ENCODE results near the gene WDR3. TPM values are rescaled to one million over a fixed set of nuclear protein-coding genes. Genes with fewer than 3 reads are reported as not detected.

WDR3 gene
- total and polyA plus RNA-seq, 2 experiments from 2014 or later = 26.2 to 38.7 TPM

DNA sequence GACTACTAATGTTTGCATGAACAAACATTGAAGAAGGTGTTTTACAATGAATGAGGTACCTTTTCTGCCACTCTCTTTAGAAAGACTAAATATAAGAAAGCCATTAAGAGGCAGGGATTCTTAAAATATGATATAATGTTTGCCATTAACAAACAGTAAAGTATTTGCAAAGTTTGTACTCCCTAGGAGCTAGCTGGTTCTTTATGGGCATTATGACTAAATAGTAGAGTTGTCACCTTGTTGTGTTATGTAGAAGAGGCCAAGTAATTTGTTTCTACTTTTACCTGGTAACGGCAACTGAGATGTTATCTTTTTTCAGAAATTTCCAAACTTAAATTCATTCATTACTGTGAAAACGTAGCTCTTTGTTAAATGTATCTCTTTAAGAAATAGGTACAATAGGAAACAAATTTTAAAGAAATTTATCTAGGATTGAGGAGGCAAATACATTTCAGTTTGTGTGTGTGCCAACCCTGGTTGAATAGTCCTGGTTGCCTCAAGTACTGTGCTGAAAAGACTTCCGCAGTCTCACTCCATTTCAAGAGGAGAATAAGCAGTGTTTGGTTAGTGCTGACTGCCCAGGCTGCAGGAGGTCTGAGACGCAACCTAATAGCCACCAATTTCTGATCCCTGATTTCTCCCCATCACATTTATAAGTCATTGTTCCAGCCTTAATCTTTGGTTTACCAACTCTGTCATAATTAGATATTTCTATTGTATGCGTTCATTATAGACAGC lies 52.1 kb downstream of the WDR3 start (continued):
- TF ChIP-seq, protein P1, sequence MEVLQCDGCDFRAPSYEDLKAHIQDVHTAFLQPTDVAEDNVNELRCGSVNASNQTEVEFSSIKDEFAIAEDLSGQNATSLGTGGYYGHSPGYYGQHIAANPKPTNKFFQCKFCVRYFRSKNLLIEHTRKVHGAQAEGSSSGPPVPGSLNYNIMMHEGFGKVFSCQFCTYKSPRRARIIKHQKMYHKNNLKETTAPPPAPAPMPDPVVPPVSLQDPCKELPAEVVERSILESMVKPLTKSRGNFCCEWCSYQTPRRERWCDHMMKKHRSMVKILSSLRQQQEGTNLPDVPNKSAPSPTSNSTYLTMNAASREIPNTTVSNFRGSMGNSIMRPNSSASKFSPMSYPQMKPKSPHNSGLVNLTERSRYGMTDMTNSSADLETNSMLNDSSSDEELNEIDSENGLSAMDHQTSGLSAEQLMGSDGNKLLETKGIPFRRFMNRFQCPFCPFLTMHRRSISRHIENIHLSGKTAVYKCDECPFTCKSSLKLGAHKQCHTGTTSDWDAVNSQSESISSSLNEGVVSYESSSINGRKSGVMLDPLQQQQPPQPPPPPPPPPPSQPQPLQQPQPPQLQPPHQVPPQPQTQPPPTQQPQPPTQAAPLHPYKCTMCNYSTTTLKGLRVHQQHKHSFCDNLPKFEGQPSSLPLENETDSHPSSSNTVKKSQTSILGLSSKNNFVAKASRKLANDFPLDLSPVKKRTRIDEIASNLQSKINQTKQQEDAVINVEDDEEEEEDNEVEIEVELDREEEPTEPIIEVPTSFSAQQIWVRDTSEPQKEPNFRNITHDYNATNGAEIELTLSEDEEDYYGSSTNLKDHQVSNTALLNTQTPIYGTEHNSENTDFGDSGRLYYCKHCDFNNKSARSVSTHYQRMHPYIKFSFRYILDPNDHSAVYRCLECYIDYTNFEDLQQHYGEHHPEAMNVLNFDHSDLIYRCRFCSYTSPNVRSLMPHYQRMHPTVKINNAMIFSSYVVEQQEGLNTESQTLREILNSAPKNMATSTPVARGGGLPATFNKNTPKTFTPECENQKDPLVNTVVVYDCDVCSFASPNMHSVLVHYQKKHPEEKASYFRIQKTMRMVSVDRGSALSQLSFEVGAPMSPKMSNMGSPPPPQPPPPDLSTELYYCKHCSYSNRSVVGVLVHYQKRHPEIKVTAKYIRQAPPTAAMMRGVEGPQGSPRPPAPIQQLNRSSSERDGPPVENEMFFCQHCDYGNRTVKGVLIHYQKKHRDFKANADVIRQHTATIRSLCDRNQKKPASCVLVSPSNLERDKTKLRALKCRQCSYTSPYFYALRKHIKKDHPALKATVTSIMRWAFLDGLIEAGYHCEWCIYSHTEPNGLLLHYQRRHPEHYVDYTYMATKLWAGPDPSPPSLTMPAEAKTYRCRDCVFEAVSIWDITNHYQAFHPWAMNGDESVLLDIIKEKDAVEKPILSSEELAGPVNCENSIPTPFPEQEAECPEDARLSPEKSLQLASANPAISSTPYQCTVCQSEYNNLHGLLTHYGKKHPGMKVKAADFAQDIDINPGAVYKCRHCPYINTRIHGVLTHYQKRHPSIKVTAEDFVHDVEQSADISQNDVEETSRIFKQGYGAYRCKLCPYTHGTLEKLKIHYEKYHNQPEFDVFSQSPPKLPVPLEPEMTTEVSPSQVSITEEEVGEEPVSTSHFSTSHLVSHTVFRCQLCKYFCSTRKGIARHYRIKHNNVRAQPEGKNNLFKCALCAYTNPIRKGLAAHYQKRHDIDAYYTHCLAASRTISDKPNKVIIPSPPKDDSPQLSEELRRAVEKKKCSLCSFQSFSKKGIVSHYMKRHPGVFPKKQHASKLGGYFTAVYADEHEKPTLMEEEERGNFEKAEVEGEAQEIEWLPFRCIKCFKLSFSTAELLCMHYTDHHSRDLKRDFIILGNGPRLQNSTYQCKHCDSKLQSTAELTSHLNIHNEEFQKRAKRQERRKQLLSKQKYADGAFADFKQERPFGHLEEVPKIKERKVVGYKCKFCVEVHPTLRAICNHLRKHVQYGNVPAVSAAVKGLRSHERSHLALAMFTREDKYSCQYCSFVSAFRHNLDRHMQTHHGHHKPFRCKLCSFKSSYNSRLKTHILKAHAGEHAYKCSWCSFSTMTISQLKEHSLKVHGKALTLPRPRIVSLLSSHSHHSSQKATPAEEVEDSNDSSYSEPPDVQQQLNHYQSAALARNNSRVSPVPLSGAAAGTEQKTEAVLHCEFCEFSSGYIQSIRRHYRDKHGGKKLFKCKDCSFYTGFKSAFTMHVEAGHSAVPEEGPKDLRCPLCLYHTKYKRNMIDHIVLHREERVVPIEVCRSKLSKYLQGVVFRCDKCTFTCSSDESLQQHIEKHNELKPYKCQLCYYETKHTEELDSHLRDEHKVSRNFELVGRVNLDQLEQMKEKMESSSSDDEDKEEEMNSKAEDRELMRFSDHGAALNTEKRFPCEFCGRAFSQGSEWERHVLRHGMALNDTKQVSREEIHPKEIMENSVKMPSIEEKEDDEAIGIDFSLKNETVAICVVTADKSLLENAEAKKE (CRISPR knock-in tag; IDR thresholded peaks at IDR 0.05) = no peak
- no peak for TF ChIP-seq ZNF114 (CRISPR knock-in tag; IDR thresholded peaks at IDR 0.05)
- TF ChIP-seq, protein P2, sequence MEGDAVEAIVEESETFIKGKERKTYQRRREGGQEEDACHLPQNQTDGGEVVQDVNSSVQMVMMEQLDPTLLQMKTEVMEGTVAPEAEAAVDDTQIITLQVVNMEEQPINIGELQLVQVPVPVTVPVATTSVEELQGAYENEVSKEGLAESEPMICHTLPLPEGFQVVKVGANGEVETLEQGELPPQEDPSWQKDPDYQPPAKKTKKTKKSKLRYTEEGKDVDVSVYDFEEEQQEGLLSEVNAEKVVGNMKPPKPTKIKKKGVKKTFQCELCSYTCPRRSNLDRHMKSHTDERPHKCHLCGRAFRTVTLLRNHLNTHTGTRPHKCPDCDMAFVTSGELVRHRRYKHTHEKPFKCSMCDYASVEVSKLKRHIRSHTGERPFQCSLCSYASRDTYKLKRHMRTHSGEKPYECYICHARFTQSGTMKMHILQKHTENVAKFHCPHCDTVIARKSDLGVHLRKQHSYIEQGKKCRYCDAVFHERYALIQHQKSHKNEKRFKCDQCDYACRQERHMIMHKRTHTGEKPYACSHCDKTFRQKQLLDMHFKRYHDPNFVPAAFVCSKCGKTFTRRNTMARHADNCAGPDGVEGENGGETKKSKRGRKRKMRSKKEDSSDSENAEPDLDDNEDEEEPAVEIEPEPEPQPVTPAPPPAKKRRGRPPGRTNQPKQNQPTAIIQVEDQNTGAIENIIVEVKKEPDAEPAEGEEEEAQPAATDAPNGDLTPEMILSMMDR (conservative IDR thresholded peaks at IDR 0.05; ENCODE audit: low read depth in 2 of 2) = no peak

DNA sequence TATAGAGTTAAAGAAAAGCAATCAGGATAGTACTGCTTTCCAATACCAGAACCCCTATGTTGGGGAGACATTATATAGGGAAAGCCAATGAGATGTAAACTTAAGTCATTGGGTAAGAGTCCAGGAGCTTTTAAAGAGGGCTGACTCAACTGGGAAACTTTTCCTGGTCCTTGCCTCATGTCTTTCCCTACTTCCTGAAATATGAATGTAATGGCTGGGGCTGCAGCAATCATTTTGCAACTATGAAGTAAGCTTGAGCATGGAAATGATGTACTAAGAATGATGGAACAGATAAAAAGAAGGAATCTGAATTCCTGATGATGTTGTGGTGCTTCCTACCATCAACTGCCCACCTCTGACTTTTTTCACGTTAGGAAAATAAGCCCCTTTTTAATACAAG lies 55.7 kb downstream of the WDR3 start:
- Histone ChIP-seq H3K4me3 (no peak overlapping the region), H3F3A (replicated peaks; ENCODE audit: low read depth) (no peaks in the 10 kb centered on the region), H3K27me3 (ENCODE audit: insufficient read depth) (no peaks in the 10 kb centered on the region), H3K36me3 (ENCODE audit: insufficient read depth) (no peaks in the 10 kb centered on the region), H3K27ac (ENCODE audit: low read depth) (no peak overlapping the region), H3K4me2 (no peak overlapping the region), H3K4me1 (ENCODE audit: insufficient read depth) (no peaks in the 10 kb centered on the region), H3K79me2 (replicated peaks; ENCODE audit: insufficient read depth) (no peaks in the 10 kb centered on the region), H3K9me2 (ENCODE audit: insufficient read depth) (peaks cover 7% of the 10 kb centered on the region; the same call in 1 of the 2 replicates), H2AFZ (no peak overlapping the region), H4K20me1 (replicated peaks; ENCODE audit: insufficient read depth) (no peaks in the 10 kb centered on the region)
- no peak for DNase-seq (ENCODE audit: low spot score)
- Mint-ChIP-seq H3K4me3 (no peak overlapping the region), H3K27me3 (ENCODE audit: insufficient read depth, low read depth, poor library complexity) (peaks cover 2% of the 10 kb centered on the region), H3K4me1 (peaks cover 6% of the 10 kb centered on the region; the same call in 2 of the 3 replicates), H3K36me3 (ENCODE audit: low read depth) (no peaks in the 10 kb centered on the region), H3K27ac (no peak overlapping the region), H3K9me3 (no peaks in the 10 kb centered on the region)
- TF ChIP-seq CREB1 (CRISPR knock-in tag; IDR thresholded peaks at IDR 0.05; ENCODE audit: low read depth) (no peak), POLR2AphosphoS5 (IDR thresholded peaks at IDR 0.05; ENCODE audit: low read depth) (no peak)
- TF ChIP-seq, protein P2 (conservative IDR thresholded peaks at IDR 0.05; ENCODE audit: low read depth in 2 of 2) = no peak
- no peak for ATAC-seq

Data from GM23338 (cell line).